Measurements from ENCODE around the gene WWOX.

WWOX gene

DNA sequence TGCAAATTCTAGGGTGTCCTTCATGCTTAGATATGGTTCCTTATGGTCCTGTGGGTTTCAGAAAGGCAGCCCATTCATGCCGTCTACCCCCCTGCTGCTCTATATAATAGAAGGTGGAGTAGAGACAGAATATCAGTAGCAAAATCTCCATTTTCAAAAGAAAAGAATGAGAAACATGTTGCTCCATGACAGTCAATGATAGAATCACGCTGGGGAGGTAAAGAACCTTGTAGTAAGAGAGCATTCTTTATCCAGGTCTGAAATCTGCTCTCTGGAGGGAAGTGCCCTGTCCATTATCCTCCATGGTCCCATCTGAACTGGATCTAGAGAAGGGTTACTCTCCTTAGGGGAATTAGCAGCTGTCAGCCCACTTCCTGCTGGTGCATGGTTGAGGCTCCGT, 272.8 kb downstream of the WWOX start:
- no peaks in the 10 kb centered on the region for H3K27me3 ChIP-seq (ENCODE audit: insufficient read depth, low read depth)
- TF ChIP-seq, protein P1, sequence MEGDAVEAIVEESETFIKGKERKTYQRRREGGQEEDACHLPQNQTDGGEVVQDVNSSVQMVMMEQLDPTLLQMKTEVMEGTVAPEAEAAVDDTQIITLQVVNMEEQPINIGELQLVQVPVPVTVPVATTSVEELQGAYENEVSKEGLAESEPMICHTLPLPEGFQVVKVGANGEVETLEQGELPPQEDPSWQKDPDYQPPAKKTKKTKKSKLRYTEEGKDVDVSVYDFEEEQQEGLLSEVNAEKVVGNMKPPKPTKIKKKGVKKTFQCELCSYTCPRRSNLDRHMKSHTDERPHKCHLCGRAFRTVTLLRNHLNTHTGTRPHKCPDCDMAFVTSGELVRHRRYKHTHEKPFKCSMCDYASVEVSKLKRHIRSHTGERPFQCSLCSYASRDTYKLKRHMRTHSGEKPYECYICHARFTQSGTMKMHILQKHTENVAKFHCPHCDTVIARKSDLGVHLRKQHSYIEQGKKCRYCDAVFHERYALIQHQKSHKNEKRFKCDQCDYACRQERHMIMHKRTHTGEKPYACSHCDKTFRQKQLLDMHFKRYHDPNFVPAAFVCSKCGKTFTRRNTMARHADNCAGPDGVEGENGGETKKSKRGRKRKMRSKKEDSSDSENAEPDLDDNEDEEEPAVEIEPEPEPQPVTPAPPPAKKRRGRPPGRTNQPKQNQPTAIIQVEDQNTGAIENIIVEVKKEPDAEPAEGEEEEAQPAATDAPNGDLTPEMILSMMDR (conservative IDR thresholded peaks at IDR 0.05; ENCODE audit: low read depth, low read length): no peak
- no peak overlapping the region for H2AFZ ChIP-seq (ENCODE audit: low read depth)
- no peaks in the 10 kb centered on the region for H3K79me2 ChIP-seq (ENCODE audit: insufficient read depth, low read depth)
- no peaks in the 10 kb centered on the region for H4K20me1 ChIP-seq (ENCODE audit: insufficient read depth)
- no peaks in the 10 kb centered on the region for H3K36me3 ChIP-seq (ENCODE audit: insufficient read depth)
- no peak overlapping the region for H3K9ac ChIP-seq
- H3K27ac ChIP-seq: no peak overlapping the region
- H3K4me1 ChIP-seq (ENCODE audit: low read depth, poor library complexity, severe bottlenecking): no peaks in the 10 kb centered on the region
- H3K4me3 ChIP-seq (IDR thresholded peaks at IDR 0.05; ENCODE audit: insufficient read depth, low read depth, low read length): no peak overlapping the region
- H3K4me2 ChIP-seq: no peak overlapping the region

DNA sequence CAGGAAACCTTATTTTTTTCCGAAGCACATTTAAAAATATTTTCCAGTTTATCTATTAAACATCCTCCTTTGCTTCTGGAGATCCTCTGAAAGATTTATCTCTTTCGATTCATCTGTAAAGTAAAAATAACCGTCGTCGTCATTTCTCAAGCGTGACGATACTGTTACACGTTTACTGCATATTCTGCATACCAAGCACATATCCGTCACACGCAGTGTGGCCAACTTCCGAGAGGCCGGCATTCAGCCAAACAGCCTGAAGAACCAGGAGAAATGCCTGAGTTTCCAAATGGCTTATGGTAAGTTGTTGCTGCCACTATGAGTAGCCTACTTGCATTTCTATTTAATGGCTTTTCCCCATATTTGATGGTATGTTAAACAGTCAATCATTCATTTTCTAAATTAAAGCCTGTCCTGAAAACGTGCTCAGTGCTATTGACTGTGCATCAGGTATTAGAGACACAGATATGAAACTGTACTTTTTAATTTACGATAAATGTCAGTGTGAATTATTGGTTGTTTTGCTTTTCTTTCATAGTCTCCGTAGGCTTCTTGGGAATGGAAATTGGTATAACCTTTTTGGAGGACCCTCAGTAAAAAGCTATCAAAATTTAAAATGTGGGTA, 275.7 kb downstream of the WWOX start:
- TF ChIP-seq, protein P1 (conservative IDR thresholded peaks at IDR 0.05; ENCODE audit: low read depth, low read length): no peak
- Histone ChIP-seq H3K27me3 (ENCODE audit: insufficient read depth, low read depth) (no peaks in the 10 kb centered on the region), H3K4me2 (no peak overlapping the region), H3K4me3 (IDR thresholded peaks at IDR 0.05; ENCODE audit: insufficient read depth, low read depth, low read length) (no peak overlapping the region), H3K36me3 (ENCODE audit: insufficient read depth) (no peaks in the 10 kb centered on the region), H3K4me1 (ENCODE audit: low read depth, poor library complexity, severe bottlenecking) (no peaks in the 10 kb centered on the region), H3K9ac (no peak overlapping the region), H3K27ac (no peak overlapping the region), H4K20me1 (ENCODE audit: insufficient read depth) (no peaks in the 10 kb centered on the region), H3K79me2 (ENCODE audit: insufficient read depth, low read depth) (no peaks in the 10 kb centered on the region), H2AFZ (ENCODE audit: low read depth) (no peak overlapping the region)

DNA sequence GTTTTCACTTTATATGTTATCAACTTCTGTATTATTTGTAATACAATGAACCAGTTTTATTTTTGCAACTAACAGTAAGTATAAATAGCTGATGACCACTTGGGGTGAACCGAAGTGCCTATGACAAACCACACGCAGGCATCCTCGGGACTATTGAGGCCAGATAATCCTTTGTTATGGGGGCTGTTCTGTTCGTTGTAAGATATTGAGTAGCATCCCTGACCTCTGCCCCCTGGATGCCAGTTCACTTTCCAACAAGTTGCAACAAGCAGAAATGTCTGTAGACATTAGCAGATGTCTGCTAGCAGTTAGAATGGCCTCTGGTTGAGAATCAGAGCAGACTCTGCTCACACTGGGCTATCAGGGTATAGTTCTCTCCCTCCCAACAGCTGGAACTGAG, 277.0 kb downstream of the WWOX start:
- H4K20me1 ChIP-seq (ENCODE audit: insufficient read depth): no peaks in the 10 kb centered on the region
- H3K4me2 ChIP-seq: no peak overlapping the region
- no peak overlapping the region for H3K27ac ChIP-seq
- no peaks in the 10 kb centered on the region for H3K27me3 ChIP-seq (ENCODE audit: insufficient read depth, low read depth)
- no peaks in the 10 kb centered on the region for H3K4me1 ChIP-seq (ENCODE audit: low read depth, poor library complexity, severe bottlenecking)
- no peak overlapping the region for H3K9ac ChIP-seq
- no peaks in the 10 kb centered on the region for H3K36me3 ChIP-seq (ENCODE audit: insufficient read depth)
- no peak overlapping the region for H3K4me3 ChIP-seq (IDR thresholded peaks at IDR 0.05; ENCODE audit: insufficient read depth, low read depth, low read length)
- H2AFZ ChIP-seq (ENCODE audit: low read depth): no peak overlapping the region
- no peaks in the 10 kb centered on the region for H3K79me2 ChIP-seq (ENCODE audit: insufficient read depth, low read depth)
- TF ChIP-seq, protein P1 (conservative IDR thresholded peaks at IDR 0.05; ENCODE audit: low read depth, low read length): no peak

DNA sequence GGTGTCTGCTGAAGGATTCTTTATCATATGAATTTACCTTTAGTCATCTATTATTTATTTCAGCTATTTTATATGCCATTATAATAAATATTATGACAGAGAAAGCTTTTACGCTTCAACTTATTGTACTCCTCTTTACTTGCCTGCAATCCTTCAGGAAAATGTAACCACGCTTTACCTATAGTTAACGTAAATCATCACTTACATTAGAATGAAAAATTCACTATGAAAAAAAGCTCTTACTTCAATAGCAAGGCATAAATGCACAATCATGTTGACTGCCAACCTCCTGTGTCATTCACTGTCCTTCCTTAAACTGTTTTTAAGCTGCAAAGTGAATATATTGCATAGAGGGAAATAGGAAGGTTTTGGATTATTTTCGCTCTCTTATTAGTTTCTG, 277.9 kb downstream of the WWOX start:
- Histone ChIP-seq H3K4me1 (ENCODE audit: low read depth, poor library complexity, severe bottlenecking) (no peaks in the 10 kb centered on the region), H3K36me3 (ENCODE audit: insufficient read depth) (no peaks in the 10 kb centered on the region), H2AFZ (ENCODE audit: low read depth) (no peak overlapping the region), H3K27ac (no peak overlapping the region), H3K27me3 (ENCODE audit: insufficient read depth, low read depth) (no peaks in the 10 kb centered on the region), H3K4me2 (no peak overlapping the region), H4K20me1 (ENCODE audit: insufficient read depth) (no peaks in the 10 kb centered on the region), H3K4me3 (IDR thresholded peaks at IDR 0.05; ENCODE audit: insufficient read depth, low read depth, low read length) (no peak overlapping the region), H3K79me2 (ENCODE audit: insufficient read depth, low read depth) (no peaks in the 10 kb centered on the region), H3K9ac (no peak overlapping the region)
- TF ChIP-seq, protein P1 (conservative IDR thresholded peaks at IDR 0.05; ENCODE audit: low read depth, low read length): no peak

All from KMS-11 (cell line).